ENCODE measurements around the gene GJC1.

GJC1 gene

GRCh38 chr17:44775838-44776621 is 54.1 kb downstream of the GJC1 start:
- no peak for TF ChIP-seq CTCF (IDR thresholded peaks at IDR 0.05; ENCODE audit: poor library complexity, severe bottlenecking)
- peak overlapping the region; percentile 43 for H3K4me3 ChIP-seq (ENCODE audit: severe bottlenecking)
- H3K9me3 ChIP-seq (ENCODE audit: severe bottlenecking): no peaks in the 10 kb centered on the region
- DNase-seq (ENCODE audit: low spot score): no peak
- peak; percentile 5 for ATAC-seq (ENCODE audit: low read depth)
- H3K27me3 ChIP-seq (ENCODE audit: insufficient read depth, poor library complexity, severe bottlenecking): no peaks in the 10 kb centered on the region
- no peak overlapping the region for H3K27ac ChIP-seq (ENCODE audit: poor library complexity, severe bottlenecking)
- no peaks in the 10 kb centered on the region for H3K36me3 ChIP-seq (ENCODE audit: low read depth)
- no peaks in the 10 kb centered on the region for H3K4me1 ChIP-seq (ENCODE audit: insufficient read depth, poor library complexity, severe bottlenecking)

- H3K27ac ChIP-seq (ENCODE audit: poor library complexity, severe bottlenecking): no peak overlapping the region
- no peaks in the 10 kb centered on the region for H3K36me3 ChIP-seq (ENCODE audit: low read depth)
- ATAC-seq (ENCODE audit: low read depth) (peak; percentile 91), DNase-seq (ENCODE audit: low spot score) (peak; percentile 99)
- no peaks in the 10 kb centered on the region for H3K4me1 ChIP-seq (ENCODE audit: insufficient read depth, poor library complexity, severe bottlenecking)
- TF ChIP-seq CTCF (IDR thresholded peaks at IDR 0.05; ENCODE audit: poor library complexity, severe bottlenecking): peak; percentile 87
- no peaks in the 10 kb centered on the region for H3K9me3 ChIP-seq (ENCODE audit: severe bottlenecking)
- H3K4me3 ChIP-seq (ENCODE audit: severe bottlenecking): peak overlapping the region; percentile 43
- no peaks in the 10 kb centered on the region for H3K27me3 ChIP-seq (ENCODE audit: insufficient read depth, poor library complexity, severe bottlenecking)
Measured at GRCh38 chr17:44775136-44775837, 54.8 kb downstream of the GJC1 start.

- DNase-seq (ENCODE audit: low spot score) (peak; percentile 88), ATAC-seq (ENCODE audit: low read depth) (peak; percentile 42)
- Histone ChIP-seq H3K27ac (ENCODE audit: poor library complexity, severe bottlenecking) (no peak overlapping the region), H3K4me1 (ENCODE audit: insufficient read depth, poor library complexity, severe bottlenecking) (no peaks in the 10 kb centered on the region), H3K36me3 (ENCODE audit: low read depth) (no peaks in the 10 kb centered on the region), H3K27me3 (ENCODE audit: insufficient read depth, poor library complexity, severe bottlenecking) (no peaks in the 10 kb centered on the region), H3K4me3 (ENCODE audit: severe bottlenecking) (peak overlapping the region; percentile 43), H3K9me3 (ENCODE audit: severe bottlenecking) (no peaks in the 10 kb centered on the region)
- TF ChIP-seq CTCF (IDR thresholded peaks at IDR 0.05; ENCODE audit: poor library complexity, severe bottlenecking): peak; percentile 98
Measured at GRCh38 chr17:44774271-44775135, 55.6 kb downstream of the GJC1 start.

- Histone ChIP-seq H3K27me3 (ENCODE audit: insufficient read depth, poor library complexity, severe bottlenecking) (no peaks in the 10 kb centered on the region), H3K4me1 (ENCODE audit: insufficient read depth, poor library complexity, severe bottlenecking) (no peaks in the 10 kb centered on the region), H3K4me3 (ENCODE audit: severe bottlenecking) (no peak overlapping the region), H3K27ac (ENCODE audit: poor library complexity, severe bottlenecking) (no peak overlapping the region), H3K9me3 (ENCODE audit: severe bottlenecking) (no peaks in the 10 kb centered on the region), H3K36me3 (ENCODE audit: low read depth) (no peaks in the 10 kb centered on the region)
- no peak for DNase-seq (ENCODE audit: low spot score)
- TF ChIP-seq CTCF (IDR thresholded peaks at IDR 0.05; ENCODE audit: poor library complexity, severe bottlenecking): no peak
- no peak for ATAC-seq (ENCODE audit: low read depth)
Measured at GRCh38 chr17:44773140-44773539, 56.9 kb downstream of the GJC1 start.

All from RWPE2 (cell line).